HG02938 (cell line): ENCODE data around the gene ENAH.

Experiments
- ATAC-seq: cut with Tn5 transposase; IDR thresholded peaks from one replicate; pipeline ENCODE4 v1.9.1; 2021; ENCODE audit warnings: mild to moderate bottlenecking, moderate library complexity; ENCODE audit not compliant: unreplicated experiment

The ENAH gene

DNA sequence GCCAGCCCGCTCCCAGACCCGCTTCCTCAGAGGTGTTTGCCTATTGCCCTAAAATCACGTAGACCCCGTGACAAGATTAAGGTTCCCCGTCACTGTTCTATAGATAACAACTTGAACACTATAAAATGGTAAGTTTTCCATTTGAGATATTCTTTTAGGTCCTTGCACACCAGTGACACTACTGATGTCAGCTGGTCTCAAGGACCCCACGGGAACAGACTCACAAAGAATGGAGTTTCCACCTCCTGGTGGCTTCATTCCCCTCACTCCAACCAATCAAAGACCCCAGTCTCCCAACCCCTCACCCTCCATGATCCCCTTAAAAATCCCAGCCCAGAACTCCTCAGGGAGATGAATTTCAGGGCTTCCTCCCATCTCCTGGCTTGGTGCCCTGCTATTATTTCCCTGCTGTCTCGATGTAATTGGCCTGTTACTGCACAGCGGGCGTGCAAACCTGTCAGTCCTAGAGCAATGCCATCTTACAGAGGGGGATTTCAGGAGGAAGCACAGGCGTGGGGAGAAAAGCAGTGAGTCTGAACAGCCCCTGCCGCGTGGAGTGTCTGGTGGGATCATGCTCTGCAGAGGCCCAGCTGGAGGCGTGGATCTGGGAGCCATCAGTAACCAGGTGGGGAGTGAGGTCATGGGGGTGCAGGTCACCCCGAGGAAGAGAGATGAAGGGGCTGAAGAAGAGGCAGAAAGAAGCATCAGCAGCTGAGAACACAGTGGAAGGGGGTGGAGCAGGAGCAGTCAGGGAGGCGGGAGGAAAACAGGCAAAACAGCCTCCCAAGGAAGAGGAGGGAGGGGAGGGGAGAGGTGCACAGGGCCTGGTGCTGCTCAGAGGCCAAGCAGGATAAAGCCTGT is 190.0 kb downstream of the ENAH start:
- ATAC-seq, result no peak

DNA sequence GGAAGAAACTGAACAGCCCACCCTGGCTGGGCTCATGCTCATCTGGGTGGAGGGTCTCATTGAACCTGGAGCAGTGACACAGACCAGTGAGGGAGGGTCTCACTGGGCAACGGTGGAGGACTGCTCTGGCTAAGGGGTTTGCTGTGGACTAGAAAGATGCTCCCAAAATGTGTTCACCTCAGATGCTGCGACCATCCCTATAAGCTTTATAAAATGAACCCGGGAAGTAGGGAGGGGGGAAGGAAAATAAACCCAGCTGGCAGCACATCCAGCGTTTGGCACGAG is 190.6 kb downstream of the ENAH start:
- no peak for ATAC-seq

DNA sequence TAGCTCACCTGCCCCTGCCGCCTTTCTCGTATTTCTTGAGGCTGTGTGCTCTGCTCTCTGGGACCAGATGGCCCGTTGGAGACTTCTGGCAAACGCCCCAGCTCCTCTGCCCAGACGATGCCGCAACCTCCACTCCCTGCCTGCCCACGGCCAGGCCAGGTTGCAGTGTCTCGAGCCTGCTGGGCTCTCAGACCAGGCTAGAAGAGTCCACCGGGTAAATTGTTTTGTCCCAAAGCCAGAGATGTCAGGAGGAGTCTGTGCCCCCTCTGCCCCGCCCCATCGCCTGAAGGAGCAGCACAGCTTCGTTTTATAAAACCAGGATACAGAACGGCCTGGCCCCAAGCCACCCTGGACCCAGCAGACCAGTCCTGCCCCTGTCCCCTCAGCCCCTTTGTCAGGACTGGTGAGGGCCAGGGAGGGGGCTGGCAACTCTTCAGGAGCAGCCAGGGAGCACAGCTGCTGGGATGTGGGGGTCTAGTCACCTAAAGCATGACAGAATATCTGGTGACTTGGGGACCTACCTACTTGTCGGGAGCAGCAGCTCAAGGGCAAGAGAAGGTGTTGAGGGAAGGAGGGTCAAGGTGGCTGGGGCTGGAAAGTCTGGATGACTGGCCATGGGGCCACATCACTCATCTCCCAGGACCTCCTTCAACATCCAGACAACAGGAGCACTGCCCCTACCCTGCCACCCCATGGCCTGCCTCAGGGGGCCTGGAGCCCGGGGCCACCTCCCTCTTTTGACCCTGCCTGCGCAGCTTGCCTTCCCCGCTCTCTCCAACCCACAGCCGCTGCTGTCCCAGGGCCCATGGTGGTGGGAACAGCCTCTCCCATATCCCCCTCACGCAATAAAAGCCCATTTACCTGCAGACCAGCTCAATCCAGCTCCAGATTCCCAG is 191.1 kb downstream of the ENAH start:
- ATAC-seq, result no peak

DNA sequence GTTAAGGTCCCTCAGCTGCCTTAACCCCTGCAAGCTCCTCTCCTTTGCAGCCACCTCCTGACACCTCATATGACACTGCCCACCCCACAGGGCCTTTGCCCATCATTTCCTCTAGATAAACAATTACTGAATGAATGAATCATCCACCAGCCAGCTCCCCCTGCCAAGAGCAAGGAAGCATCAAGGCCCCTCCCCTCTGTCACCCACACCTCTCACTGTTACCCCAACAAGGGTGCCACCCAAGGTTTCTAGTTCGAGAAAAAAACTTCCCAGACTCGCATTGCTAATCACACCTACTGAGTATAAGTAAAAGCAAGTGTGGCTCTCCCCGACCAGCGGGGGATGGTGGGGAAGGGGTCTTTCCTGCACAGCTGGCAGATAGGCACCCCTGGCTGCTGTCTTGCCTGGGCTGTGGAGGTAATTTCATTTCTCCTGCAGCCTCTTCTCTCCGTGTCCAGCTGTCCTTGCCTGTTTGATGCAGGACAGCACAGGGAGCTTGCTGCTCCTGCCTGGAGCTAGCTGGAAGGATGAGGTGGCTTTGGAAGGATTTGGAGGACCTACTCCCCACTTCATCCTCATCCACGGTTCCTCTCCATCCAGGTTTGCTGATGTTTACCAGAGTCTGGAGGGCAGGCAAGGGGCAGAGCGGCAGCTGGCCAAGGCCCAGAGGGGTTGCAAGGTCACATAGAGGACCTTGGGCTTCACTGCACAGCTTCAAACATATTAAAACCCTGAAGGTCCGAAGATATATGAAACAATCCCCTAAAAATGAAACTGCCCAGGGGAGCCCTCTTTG is 192.0 kb downstream of the ENAH start:
- no peak for ATAC-seq

DNA sequence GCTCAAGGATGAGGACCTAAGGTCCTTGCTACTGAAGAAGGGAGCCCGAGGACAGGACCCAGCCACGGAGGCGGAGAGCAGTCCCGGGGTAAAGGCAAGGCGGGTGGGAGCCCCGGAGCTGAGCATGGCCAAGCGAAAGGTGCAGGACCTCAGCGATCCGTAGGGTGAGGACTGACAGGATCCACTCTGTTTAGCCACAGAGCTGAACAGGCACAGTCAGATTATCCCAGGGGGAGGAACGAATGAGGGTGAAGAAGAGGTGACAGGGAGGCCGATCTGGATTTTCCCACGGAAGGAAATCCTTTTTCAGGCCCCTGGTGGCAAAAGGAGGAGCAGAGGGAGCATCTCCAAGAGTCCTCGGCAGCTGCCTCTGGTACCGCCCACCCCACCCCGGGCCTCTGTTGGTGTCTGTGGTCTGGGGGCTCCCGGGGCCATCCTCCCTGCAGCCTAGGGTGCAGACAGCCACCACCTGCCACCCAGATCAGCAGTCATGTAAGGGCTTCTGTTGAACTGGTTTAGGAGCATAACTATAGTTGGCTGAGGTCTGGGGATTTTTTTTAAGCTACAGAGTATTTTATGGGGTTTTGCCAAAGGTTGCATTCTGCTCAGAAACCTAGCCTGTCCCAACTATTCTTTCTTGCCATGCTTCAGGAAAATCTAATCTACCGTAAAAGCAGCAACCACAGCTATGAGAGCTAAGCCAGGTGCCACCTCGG is 192.7 kb downstream of the ENAH start:
- ATAC-seq, result no peak

DNA sequence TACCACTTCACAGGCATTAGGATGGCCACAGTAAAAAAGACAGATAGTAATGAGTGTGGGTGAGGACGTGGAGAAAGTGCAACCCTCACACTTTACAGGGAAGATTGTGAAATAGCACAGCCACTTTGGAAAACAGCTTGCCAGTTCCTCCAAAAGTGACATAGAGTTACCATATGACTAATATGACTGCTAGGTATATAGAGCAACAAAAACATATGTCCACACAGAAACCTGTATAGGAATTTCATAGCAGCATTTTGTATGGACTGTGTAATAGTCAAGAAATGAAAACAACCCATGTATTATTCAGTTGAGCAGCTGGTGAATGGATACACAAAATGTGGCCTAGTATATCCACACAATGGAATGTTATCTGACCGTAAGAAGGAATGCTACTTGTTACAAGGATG is 194.7 kb downstream of the ENAH start:
- ATAC-seq, result no peak

DNA sequence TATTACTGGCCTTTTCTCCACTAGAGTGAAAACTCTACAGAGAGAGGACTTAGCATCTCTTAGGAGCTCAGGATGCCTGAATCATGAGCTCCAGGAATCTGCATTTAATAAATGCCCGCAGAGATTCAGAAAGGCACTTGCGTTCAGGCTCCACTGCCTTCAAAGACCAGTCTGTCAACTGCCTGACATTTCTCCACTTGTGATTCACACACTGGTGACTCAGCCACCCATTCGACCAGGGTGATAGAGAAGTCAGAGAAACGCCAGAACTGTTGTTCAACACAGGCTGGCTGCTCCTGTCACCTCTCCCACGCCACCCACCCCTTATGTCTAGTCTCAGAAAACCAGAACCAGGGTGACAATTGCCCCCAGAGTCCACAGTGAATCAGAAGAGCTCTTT is 198.2 kb downstream of the ENAH start:
- ATAC-seq, result no peak

DNA sequence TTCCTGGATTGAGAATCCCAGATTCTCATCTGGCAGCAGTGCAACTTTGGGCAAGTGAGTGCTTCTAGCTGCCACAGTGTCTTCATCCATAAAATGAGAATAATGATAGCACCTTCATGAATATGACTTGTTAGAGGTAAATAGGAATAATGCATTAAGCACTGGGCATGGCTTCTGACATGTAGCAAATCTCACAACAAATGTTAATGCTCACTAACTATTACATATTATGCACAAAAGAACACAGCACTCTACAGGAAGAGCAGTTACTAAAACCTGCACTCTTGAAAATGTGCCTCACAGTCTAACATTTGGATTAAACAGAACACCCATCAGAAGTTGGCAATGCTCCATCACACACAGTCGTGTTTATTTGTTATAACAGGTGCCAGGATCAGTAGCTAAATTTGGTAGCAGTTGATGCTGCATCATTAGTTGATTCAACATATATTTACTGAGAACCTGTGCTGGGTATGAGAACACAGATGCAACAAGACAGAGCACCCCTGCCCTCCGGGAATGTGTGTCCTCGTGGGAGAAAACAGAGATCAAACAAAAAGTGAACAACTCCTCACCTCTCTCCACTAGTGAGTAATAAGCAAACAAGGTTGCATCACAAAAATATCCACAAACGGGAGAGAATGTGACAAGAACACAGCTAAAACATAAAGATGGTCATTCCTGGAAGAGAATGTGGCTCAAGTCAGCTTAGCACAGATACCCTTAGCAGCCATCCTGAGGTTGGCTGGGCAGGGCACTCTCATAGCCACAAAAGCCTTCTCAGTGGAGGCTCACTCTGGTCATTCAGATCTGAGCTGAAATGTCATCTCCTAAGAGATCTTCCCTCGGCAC is 198.9 kb downstream of the ENAH start:
- no peak for ATAC-seq

DNA sequence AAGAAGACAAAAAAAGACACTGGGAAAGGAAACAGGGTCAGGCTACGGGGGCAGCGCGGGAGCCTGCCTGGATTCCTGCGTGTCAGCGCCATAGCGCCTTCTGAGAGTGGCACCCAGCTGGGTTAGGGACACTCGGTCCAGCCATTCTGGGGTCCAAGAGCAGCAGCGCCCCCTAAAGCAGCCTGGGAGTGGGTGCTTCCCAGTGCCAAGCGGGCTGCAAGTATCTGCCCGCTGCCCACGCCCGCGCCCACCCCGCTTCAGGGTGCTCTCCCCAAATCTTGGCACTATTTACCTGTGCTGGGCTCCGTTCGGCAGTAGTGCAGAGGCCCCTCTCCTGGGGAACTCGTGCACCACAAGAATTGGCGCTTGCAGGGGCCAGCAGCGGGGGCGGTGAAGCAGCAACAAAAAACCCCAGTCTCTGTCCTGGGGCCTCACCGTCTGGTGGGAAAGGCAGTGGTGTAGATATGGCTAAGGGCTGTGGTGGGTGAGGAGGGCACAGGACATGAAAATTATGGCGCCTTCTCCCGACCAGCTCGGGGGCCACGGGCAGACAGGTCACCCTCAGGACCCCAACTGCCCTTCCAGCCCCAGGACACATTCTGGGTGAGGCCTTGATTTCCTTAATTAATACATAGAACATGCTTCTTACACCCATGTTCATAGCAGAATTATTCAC is 200.9 kb downstream of the ENAH start:
- ATAC-seq, result no peak

DNA sequence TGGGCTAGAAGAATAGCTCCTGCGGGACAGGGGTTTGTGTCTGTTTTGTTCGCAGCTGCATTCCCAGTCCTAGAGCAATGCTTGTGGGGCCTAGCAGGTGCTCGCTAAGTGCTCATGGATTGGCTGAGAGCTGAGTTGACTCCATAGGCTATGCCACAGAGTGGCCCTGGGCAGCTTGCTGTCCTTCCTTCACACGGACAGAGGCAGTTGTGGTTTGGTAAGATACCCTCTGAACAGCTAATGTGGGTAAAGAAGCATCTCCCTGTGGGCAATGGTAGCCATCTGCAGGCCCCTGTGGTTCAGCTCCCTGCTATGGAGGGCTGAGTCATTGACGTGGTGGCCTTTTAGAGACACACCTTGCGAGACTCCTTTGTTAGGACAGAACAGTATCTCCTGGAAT is 201.6 kb downstream of the ENAH start:
- ATAC-seq, result no peak

DNA sequence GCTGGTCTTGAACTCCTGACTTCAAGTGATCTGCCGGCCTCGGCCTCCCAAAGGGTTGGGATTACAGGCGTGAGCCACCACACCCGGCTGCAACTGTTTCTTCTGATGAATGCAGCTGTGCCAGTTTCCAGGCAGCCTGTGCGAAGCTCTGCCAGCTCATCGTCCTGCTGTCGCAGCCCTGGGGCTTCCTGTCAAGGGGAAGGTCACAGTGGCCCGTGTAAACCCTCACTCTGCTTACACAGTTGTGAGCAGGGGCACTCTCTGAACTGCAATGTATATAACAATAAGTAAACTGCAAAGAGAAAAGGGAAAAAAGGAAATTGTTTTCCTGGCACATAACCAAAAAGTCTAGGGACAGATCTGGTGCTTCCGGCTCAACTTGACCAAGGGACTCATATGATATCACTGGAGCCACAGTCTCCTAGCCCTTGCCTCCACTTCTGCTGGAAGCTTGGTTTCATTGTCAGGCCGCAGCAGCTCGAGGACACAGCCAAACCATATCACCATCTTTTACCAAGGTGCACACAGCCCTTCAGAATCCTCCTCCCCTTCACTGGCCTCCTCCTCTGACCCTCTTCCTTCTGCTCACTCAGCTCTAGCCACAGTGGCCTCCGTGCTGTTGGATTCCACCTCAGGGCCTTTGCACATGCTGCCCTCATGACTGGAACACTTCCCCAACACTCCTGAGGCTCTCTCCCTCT is 202.3 kb downstream of the ENAH start:
- ATAC-seq, result no peak

DNA sequence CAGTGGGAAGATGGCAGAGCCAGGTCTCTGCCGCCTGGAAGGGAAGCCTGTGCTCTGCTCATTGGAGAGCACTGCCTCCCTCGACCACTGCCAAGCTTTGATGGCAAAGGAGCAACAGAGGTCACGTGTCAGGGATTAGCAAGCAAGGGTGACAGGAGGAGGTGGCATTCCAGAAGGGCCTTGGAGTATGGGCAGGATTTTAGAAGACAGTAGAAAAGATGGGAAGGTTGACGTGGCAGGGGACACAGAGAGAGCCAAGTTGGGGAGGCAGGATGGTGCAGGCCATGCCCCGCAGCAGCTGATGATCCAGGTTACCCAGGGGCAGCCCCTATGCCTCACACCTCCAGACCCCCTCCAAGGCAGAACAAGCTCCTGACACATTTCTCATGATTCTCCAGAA is 203.1 kb downstream of the ENAH start:
- no peak for ATAC-seq

DNA sequence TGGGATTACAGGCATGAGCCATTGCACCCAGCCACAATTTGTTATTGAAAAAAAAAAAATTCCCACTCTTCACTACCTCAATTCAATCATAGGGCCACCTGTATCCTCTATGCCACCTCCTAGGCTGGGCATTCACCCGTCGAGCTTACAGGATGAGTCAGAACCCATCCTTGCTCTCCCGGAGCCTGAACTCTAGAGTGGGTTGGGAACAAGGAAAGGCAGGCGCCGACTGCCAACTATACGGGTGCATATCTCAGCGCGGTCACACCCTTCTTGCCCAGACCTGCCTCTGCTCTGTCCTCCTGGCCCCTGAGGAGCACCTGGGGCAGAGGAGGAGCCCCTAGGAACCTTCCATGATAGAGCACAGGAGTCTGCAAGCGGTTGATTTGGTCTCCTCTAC is 203.7 kb downstream of the ENAH start:
- ATAC-seq, result no peak

DNA sequence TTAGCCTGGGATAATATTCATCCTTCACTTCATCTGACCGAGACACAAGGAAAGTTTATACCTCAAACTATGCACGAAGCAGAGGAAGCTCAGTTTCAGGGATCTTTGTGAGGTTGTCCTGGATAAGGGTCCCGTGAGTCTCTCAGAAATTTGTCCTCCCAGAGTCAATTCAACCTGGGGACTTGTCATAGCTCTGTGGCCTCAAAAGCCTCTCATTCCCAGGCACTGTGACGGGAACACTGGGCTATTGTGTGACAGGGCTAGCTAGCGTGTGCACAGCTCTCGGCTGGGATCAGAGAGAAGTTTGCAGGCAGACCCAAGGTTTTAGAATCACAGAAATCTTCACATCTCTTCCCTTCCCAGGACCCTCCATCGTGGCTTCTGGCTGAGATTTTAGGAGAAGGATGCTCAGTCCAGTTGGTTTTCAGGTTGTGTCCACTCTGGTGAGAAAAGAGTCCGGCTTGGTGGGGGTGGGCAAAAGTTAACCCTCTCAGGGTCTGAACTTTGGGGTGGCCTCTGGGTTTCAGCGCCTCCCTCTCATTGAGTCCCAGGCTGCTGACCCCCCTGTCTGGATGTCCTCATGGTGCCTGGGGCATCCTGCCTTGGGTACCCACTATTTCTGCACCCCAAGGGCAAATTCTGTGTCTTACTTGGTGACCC is 204.6 kb downstream of the ENAH start:
- ATAC-seq, result no peak

DNA sequence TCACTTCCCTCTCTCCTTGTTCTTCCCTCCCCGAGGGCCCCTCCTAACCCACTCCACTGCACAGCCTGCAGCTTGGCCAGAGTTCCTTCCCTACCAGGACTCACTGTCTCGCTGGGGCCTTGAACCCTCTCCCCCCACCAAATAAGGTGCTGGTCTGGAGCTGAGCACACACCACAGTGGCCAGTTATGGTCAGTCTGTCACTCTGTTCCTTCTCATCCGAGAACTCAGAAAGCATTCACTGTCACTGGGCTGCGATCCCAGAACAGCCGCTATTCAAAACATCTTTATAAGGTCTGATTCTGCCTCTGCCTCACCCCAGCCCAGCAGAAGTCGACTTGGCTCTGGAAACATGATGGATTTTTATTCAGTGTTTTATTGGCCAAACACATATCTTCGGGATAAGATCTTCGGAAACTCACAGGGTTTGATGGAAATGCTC is 205.3 kb downstream of the ENAH start:
- no peak for ATAC-seq

DNA sequence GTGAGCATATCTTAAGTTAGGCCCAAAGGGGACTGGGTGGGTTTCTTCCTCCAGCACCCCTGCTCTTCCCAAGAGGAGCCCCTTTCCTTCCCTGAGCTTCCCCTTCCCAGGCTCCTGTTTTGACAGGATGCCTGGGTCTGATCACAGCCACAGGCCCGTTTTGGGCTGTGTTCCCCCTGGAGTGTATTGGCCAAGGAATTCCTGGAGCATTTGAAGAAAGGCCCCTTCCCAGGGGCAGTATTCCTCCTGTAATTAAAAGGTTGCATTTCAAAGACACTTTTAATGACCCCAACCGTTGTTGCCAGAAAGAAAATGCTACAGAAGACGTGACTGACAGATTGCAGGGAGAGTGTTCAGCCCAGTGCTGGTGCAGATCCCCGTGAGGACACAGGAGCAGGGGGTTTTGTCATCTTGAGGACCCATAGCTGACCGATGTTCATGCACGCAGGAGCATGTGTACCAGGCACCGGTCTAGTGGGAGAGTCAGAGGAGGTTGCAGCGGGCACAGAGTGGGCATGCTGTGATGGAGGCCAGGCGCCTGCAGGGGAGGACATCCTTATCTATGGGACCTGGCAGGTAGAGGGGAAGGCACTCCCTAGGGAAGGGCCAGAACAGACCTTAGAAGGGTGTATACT is 205.8 kb downstream of the ENAH start:
- ATAC-seq, result no peak

DNA sequence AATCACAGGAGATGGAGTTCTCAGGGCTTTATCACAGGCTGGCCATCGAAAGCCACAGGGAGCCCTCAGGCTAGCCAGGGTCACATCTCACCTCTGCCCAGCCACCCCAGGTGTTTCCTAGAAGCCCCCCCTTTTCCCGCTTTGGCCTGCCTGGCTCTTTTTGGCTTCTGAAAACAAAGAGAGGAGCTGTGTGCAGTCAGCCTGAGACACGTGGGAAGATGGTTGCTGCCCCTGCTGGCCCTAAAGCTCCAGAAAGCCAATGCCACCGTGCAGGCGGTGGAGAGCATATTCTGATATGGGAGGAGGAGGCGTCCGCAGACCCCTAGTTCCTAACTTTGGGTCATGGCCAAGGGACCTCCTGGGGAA is 206.3 kb downstream of the ENAH start:
- no peak for ATAC-seq
